ENCODE data around the gene LTBP2.

DNA sequence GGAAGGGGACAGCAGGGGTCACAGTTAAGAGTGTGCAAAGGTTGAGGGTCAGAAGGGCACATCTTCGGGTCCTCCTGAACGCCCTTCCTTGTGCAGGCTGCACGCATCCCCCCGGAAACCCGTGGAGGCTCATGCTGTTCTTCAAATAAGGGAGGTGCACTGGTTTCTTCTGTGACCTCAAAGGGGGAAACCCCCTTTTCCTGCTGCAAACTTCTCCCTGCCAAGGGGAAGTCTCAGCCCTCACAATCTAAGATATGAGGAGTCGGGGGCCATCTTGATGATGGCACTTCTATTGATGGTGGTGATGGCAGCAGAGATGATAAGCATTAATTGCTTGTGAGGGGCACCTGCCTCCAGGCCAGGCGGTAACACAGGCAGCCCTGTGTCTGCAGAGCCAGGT is 78.5 kb downstream of the LTBP2 start:
- TF ChIP-seq CBX2 (IDR thresholded peaks at IDR 0.05; ENCODE audit: borderline replicate concordance, low read depth) (no peak), POLR2A (IDR thresholded peaks at IDR 0.05; ENCODE audit: low read length) (no peak)
